ENCODE results near the gene NOC3L. TPM values are rescaled to one million over a fixed set of nuclear protein-coding genes. Genes with fewer than 3 reads are reported as not detected.

The NOC3L gene
- total RNA-seq, 1 experiment from 2014 or later = 39.0 TPM

- DNase-seq (ENCODE audit: unreplicated experiment) = no peak
- Mint-ChIP-seq H3K27me3 (ENCODE audit: insufficient read depth, unreplicated experiment) (no peaks in the 10 kb centered on the region), H3K4me1 (ENCODE audit: insufficient read depth, unreplicated experiment) (no peaks in the 10 kb centered on the region), H3K36me3 (ENCODE audit: insufficient read depth, unreplicated experiment) (peaks cover 4% of the 10 kb centered on the region), H3K4me3 (ENCODE audit: unreplicated experiment) (no peak overlapping the region), H3K9me3 (ENCODE audit: unreplicated experiment) (no peaks in the 10 kb centered on the region), H3K27ac (ENCODE audit: low read depth, unreplicated experiment) (no peak overlapping the region)
- ChIA-PET CTCF (interaction anchor here (1.0 to 8.6 kb wide), 3 partner anchors 39 to 398 kb away, joined by 3 to 224 read pairs (median 5); no protein-coding TSS in a partner anchor), POLR2A (interaction anchor here (0.7 kb wide), 1 partner anchor 272 kb away, joined by 4 read pairs; no protein-coding TSS in a partner anchor)
- intact Hi-C loops (cut with micrococcal nuclease) = loop anchor here (5.0 kb wide), 1 partner anchor 33 kb away; no protein-coding TSS in a partner anchor
- BruUV-seq (replicated peaks) = no TSS peak
- TF ChIP-seq CTCF (IDR thresholded peaks at IDR 0.05; ENCODE audit: unreplicated experiment) = no peak
Measured at GRCh38 chr10:94315024-94315451, 47.7 kb downstream of the NOC3L start.

DNA sequence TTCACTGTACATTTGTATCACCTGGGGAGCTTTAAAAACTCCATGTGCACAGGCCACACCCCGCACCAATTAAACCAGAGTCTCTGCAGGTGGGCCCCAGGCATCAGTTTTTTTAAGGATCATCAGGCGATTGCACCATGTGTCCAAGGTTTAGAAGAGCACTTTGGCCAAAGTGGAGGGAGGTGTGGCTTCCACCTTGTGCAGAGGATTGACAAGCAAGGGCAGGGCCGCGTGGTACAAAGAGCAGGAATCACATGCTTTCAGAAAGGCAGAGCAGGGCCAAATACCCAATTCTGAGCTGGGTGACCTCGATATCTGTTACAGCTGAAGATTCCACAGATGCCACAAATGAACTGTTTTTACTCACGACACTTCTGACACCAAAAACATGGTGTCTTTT, 52.4 kb downstream of the NOC3L start:
- no peaks in the 10 kb centered on the region for H3K9me3 Mint-ChIP-seq (ENCODE audit: unreplicated experiment)
- H3K27ac Mint-ChIP-seq (ENCODE audit: low read depth, unreplicated experiment) = no peak overlapping the region
- H3K36me3 Mint-ChIP-seq (ENCODE audit: insufficient read depth, unreplicated experiment) = no peaks in the 10 kb centered on the region
- no TSS peak for BruUV-seq (replicated peaks)
- no peaks in the 10 kb centered on the region for H3K4me1 Mint-ChIP-seq (ENCODE audit: insufficient read depth, unreplicated experiment)
- CTCF ChIA-PET = interaction anchor here (3.2 kb wide), 1 partner anchor 10 kb away, joined by 29 read pairs; no protein-coding TSS in a partner anchor
- no peak for TF ChIP-seq CTCF (IDR thresholded peaks at IDR 0.05; ENCODE audit: unreplicated experiment)
- H3K27me3 Mint-ChIP-seq (ENCODE audit: insufficient read depth, unreplicated experiment) = no peaks in the 10 kb centered on the region
- no peak overlapping the region for H3K4me3 Mint-ChIP-seq (ENCODE audit: unreplicated experiment)
- intact Hi-C loops (cut with micrococcal nuclease) = no loop called here
- POLR2A ChIA-PET = no interaction called here
- DNase-seq (ENCODE audit: unreplicated experiment) = no peak

GRCh38 chr10:94308866-94309265, 53.9 kb downstream of the NOC3L start:
- BruUV-seq (replicated peaks) = no TSS peak
- no peaks in the 10 kb centered on the region for H3K27me3 Mint-ChIP-seq (ENCODE audit: insufficient read depth, unreplicated experiment)
- intact Hi-C loops (cut with micrococcal nuclease) = no loop called here
- CTCF ChIA-PET = interaction anchor here (0.6 to 3.2 kb wide), 3 partner anchors 12 to 564 kb away, joined by 4 to 29 read pairs (median 4); no protein-coding TSS in a partner anchor
- no peaks in the 10 kb centered on the region for H3K4me1 Mint-ChIP-seq (ENCODE audit: insufficient read depth, unreplicated experiment)
- TF ChIP-seq CTCF (IDR thresholded peaks at IDR 0.05; ENCODE audit: unreplicated experiment) = no peak
- no peaks in the 10 kb centered on the region for H3K36me3 Mint-ChIP-seq (ENCODE audit: insufficient read depth, unreplicated experiment)
- POLR2A ChIA-PET = no interaction called here
- H3K27ac Mint-ChIP-seq (ENCODE audit: low read depth, unreplicated experiment) = no peak overlapping the region
- no peaks in the 10 kb centered on the region for H3K9me3 Mint-ChIP-seq (ENCODE audit: unreplicated experiment)
- DNase-seq (ENCODE audit: unreplicated experiment) = no peak
- no peak overlapping the region for H3K4me3 Mint-ChIP-seq (ENCODE audit: unreplicated experiment)

DNA sequence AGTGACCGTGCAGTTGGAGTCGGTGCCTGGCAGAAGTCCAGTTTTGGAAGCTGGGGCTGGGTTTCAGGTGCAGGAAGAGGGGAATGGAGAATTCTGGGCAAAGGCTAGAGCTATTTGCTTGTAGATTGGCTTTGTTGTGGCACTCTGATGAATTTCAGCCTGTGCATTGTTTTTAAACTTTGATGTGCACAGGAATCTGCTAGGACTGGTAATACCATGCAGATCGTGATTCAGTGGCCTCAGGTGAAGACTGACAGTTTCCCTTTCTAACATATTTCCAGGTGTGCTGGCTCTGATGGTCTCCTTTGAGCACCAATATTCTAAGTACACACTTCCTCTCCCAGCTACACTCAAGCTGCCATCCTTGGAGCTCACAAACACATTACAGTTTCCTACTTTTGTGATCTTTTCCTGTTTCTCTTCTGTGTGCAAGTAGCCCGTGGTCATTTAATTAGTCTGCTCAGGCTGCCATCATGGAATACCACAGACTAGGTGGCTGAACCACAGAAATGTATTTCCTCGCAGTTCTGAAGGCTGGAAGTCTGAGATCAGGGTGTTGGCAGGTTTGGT, 55.6 kb downstream of the NOC3L start:
- no peaks in the 10 kb centered on the region for H3K9me3 Mint-ChIP-seq (ENCODE audit: unreplicated experiment)
- intact Hi-C loops (cut with micrococcal nuclease) = no loop called here
- TF ChIP-seq CTCF (IDR thresholded peaks at IDR 0.05; ENCODE audit: unreplicated experiment) = no peak
- H3K36me3 Mint-ChIP-seq (ENCODE audit: insufficient read depth, unreplicated experiment) = no peaks in the 10 kb centered on the region
- BruUV-seq (replicated peaks) = no TSS peak
- H3K4me1 Mint-ChIP-seq (ENCODE audit: insufficient read depth, unreplicated experiment) = no peaks in the 10 kb centered on the region
- ChIA-PET POLR2A (interaction anchor here (0.7 kb wide), 1 partner anchor 135 kb away, joined by 3 read pairs; no protein-coding TSS in a partner anchor), CTCF (interaction anchor here (0.5 to 1.0 kb wide), 3 partner anchors 13 to 271 kb away, joined by 3 to 4 read pairs (median 3); no protein-coding TSS in a partner anchor)
- no peaks in the 10 kb centered on the region for H3K27me3 Mint-ChIP-seq (ENCODE audit: insufficient read depth, unreplicated experiment)
- no peak overlapping the region for H3K4me3 Mint-ChIP-seq (ENCODE audit: unreplicated experiment)
- no peak overlapping the region for H3K27ac Mint-ChIP-seq (ENCODE audit: low read depth, unreplicated experiment)
- DNase-seq (ENCODE audit: unreplicated experiment) = no peak
